ENCODE measurements around the gene FEN1.

FEN1 gene

GRCh38 chr11:61769169-61769920 is 23.4 kb upstream of the FEN1 start:
- no peaks in the 10 kb centered on the region for H3K9me3 ChIP-seq (ENCODE audit: low read length)
- no peaks in the 10 kb centered on the region for H3F3A ChIP-seq (ENCODE audit: insufficient read depth, low read length)
- H3K27ac ChIP-seq (ENCODE audit: low read depth, low read length, poor library complexity, severe bottlenecking), result no peak overlapping the region
- H3K79me2 ChIP-seq (ENCODE audit: insufficient read depth, low read length), result no peaks in the 10 kb centered on the region
- no peak overlapping the region for H2AFZ ChIP-seq (ENCODE audit: low read length)
- H3K27me3 ChIP-seq (ENCODE audit: insufficient read depth, low read length), result no peaks in the 10 kb centered on the region
- no peak overlapping the region for H3K4me2 ChIP-seq (ENCODE audit: low read length)
- no peak overlapping the region for H3K9ac ChIP-seq (ENCODE audit: low read length)
- H3K4me1 ChIP-seq (ENCODE audit: insufficient read depth, low read length, severe bottlenecking), result peaks cover 5% of the 10 kb centered on the region
- no peaks in the 10 kb centered on the region for H4K20me1 ChIP-seq (ENCODE audit: insufficient read depth, low read length)
- no peak overlapping the region for H3K4me3 ChIP-seq (ENCODE audit: low read depth, low read length, poor library complexity, severe bottlenecking)
- no peaks in the 10 kb centered on the region for H3K36me3 ChIP-seq (ENCODE audit: insufficient read depth, low read length)
- TF ChIP-seq, protein P1, sequence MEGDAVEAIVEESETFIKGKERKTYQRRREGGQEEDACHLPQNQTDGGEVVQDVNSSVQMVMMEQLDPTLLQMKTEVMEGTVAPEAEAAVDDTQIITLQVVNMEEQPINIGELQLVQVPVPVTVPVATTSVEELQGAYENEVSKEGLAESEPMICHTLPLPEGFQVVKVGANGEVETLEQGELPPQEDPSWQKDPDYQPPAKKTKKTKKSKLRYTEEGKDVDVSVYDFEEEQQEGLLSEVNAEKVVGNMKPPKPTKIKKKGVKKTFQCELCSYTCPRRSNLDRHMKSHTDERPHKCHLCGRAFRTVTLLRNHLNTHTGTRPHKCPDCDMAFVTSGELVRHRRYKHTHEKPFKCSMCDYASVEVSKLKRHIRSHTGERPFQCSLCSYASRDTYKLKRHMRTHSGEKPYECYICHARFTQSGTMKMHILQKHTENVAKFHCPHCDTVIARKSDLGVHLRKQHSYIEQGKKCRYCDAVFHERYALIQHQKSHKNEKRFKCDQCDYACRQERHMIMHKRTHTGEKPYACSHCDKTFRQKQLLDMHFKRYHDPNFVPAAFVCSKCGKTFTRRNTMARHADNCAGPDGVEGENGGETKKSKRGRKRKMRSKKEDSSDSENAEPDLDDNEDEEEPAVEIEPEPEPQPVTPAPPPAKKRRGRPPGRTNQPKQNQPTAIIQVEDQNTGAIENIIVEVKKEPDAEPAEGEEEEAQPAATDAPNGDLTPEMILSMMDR (IDR thresholded peaks at IDR 0.05; ENCODE audit: low read length), result no peak
- no peak for TF ChIP-seq EZH2 (IDR thresholded peaks at IDR 0.05; ENCODE audit: borderline replicate concordance, low read length)
- no peaks in the 10 kb centered on the region for H3K9me2 ChIP-seq (ENCODE audit: low read depth, low read length)

- H3K4me2 ChIP-seq (ENCODE audit: low read length), result no peak overlapping the region
- TF ChIP-seq, protein P1 (IDR thresholded peaks at IDR 0.05; ENCODE audit: low read length), result no peak
- TF ChIP-seq EZH2 (IDR thresholded peaks at IDR 0.05; ENCODE audit: borderline replicate concordance, low read length), result no peak
Observed at GRCh38 chr11:61769946-61770683, 22.6 kb upstream of the FEN1 start.

DNA sequence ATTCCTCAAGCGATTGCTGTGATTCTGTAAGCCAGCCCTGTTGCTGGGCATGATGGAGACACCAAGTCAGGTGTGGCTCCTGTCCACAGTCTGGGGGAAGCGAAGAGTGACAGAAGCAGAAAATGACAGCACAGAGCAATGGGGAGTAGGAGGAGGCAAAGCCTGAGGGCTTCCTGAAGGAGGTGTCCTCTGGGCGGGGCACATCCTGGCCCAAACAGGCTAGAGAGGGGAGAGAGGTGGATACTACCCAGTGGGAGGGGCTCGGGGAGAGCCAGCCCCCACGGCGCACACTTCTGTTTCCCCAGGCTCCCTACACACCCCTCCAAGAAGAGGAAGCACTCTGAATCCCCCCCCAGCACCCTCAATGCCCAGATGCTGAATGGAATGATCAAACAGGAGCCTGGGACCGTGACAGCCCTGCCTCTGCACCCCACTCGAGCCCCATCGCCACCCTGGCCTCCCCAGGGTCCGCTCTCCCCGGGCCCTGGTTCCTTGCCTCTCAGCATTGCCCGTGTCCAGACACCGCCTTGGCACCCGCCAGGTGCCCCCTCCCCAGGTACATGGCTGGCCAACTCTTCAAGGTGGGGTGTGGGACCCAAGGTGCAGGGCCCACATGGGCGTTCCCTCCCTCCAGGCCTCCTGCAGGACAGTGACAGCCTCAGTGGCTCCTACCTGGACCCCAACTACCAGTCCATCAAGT is 21.4 kb upstream of the FEN1 start:
- H3K36me3 ChIP-seq (ENCODE audit: insufficient read depth, low read length), result no peaks in the 10 kb centered on the region
- H3K4me2 ChIP-seq (ENCODE audit: low read length), result no peak overlapping the region
- no peaks in the 10 kb centered on the region for H3K9me3 ChIP-seq (ENCODE audit: low read length)
- H3K4me1 ChIP-seq (ENCODE audit: insufficient read depth, low read length, severe bottlenecking), result peaks cover 5% of the 10 kb centered on the region
- no peaks in the 10 kb centered on the region for H4K20me1 ChIP-seq (ENCODE audit: insufficient read depth, low read length)
- H3K27me3 ChIP-seq (ENCODE audit: insufficient read depth, low read length), result no peaks in the 10 kb centered on the region
- no peak overlapping the region for H3K4me3 ChIP-seq (ENCODE audit: low read depth, low read length, poor library complexity, severe bottlenecking)
- TF ChIP-seq, protein P1 (IDR thresholded peaks at IDR 0.05; ENCODE audit: low read length), result no peak
- TF ChIP-seq EZH2 (IDR thresholded peaks at IDR 0.05; ENCODE audit: borderline replicate concordance, low read length), result no peak
- no peaks in the 10 kb centered on the region for H3K9me2 ChIP-seq (ENCODE audit: low read depth, low read length)
- H3K27ac ChIP-seq (ENCODE audit: low read depth, low read length, poor library complexity, severe bottlenecking), result no peak overlapping the region
- H3F3A ChIP-seq (ENCODE audit: insufficient read depth, low read length), result no peaks in the 10 kb centered on the region
- H3K9ac ChIP-seq (ENCODE audit: low read length), result no peak overlapping the region
- no peaks in the 10 kb centered on the region for H3K79me2 ChIP-seq (ENCODE audit: insufficient read depth, low read length)
- H2AFZ ChIP-seq (ENCODE audit: low read length), result no peak overlapping the region

More at GRCh38 chr11:61769946-61770683, 22.6 kb upstream of the FEN1 start:
- Histone ChIP-seq H3K4me1 (ENCODE audit: insufficient read depth, low read length, severe bottlenecking) (peaks cover 5% of the 10 kb centered on the region), H3K4me3 (ENCODE audit: low read depth, low read length, poor library complexity, severe bottlenecking) (no peak overlapping the region), H3K79me2 (ENCODE audit: insufficient read depth, low read length) (no peaks in the 10 kb centered on the region), H4K20me1 (ENCODE audit: insufficient read depth, low read length) (no peaks in the 10 kb centered on the region), H2AFZ (ENCODE audit: low read length) (no peak overlapping the region), H3K36me3 (ENCODE audit: insufficient read depth, low read length) (no peaks in the 10 kb centered on the region), H3K9me2 (ENCODE audit: low read depth, low read length) (no peaks in the 10 kb centered on the region), H3K27ac (ENCODE audit: low read depth, low read length, poor library complexity, severe bottlenecking) (no peak overlapping the region), H3K27me3 (ENCODE audit: insufficient read depth, low read length) (no peaks in the 10 kb centered on the region), H3K9ac (ENCODE audit: low read length) (no peak overlapping the region), H3F3A (ENCODE audit: insufficient read depth, low read length) (no peaks in the 10 kb centered on the region), H3K9me3 (ENCODE audit: low read length) (no peaks in the 10 kb centered on the region)

Data from OCI-LY1 (cell line).